Tibial nerve (tissue), 4 donors: ENCODE measurements around the gene SRGAP3.

Experiments used
- EP300 ChIP-seq, 2 donors: sonication (generic); formaldehyde crosslinking; IDR thresholded peaks; one replicate each; pipeline ENCODE4 v1.6.1; 2017; ENCODE audit warnings: antibody characterized with exemption in 2 of 2, mild to moderate bottlenecking in 1 of 2
- POLR2A ChIP-seq, 2 donors: fragments of 450-650 bp; IDR thresholded peaks; one replicate each; pipeline ENCODE4 v1.6.1; 2017; ENCODE audit warnings: antibody characterized with exemption in 2 of 2, mild to moderate bottlenecking in 2 of 2, moderate library complexity in 2 of 2
- TF ChIP-seq, protein P1 (sequence below), 5 experiments: fragments of 200-600 bp in 3 of 5; fragments of 450-650 bp in 2 of 5; sonication (generic) in 3 of 5; IDR thresholded peaks; one replicate each; pipeline ENCODE4 v1.5.1; 2016 to 2019; ENCODE audit warnings: antibody characterized with exemption in 5 of 5, mild to moderate bottlenecking in 3 of 5, moderate library complexity in 2 of 5

DNA sequence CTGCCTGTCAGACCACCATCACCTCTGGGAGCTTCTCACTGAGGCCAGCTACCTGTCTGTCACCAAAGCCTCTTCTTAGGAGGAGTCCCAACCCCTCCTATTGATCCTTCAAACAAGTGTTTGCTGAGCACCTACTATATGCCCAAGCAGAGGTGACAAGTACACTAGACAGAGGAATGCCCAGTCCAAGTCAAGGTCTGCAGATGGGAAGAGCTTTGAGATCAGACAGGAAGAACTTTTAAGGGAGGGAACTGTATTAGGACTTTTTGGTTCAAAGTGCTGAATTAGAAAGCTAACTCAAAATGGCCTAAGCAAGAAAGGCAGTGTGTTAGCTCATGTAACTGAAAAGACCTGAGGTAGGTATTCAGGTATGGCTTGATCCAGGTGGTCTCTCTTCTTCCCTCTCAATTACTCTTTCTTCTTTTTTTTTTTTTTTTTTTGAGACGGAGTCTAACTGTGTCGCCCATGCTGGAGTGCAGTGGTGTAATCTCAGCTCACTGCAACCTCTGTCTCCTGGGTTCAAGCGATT lies 282.6 kb downstream of the SRGAP3 start:
- TF ChIP-seq, protein P1, sequence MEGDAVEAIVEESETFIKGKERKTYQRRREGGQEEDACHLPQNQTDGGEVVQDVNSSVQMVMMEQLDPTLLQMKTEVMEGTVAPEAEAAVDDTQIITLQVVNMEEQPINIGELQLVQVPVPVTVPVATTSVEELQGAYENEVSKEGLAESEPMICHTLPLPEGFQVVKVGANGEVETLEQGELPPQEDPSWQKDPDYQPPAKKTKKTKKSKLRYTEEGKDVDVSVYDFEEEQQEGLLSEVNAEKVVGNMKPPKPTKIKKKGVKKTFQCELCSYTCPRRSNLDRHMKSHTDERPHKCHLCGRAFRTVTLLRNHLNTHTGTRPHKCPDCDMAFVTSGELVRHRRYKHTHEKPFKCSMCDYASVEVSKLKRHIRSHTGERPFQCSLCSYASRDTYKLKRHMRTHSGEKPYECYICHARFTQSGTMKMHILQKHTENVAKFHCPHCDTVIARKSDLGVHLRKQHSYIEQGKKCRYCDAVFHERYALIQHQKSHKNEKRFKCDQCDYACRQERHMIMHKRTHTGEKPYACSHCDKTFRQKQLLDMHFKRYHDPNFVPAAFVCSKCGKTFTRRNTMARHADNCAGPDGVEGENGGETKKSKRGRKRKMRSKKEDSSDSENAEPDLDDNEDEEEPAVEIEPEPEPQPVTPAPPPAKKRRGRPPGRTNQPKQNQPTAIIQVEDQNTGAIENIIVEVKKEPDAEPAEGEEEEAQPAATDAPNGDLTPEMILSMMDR (IDR thresholded peaks at IDR 0.05) = no peak
- TF ChIP-seq POLR2A (IDR thresholded peaks at IDR 0.05) (no peak), EP300 (IDR thresholded peaks at IDR 0.05) (no peak)
